GM18520 (cell line): Measurements from ENCODE around the gene SEMA7A.
A peak's percentile ranks its signal among the peaks of the same experiment; 100 is the strongest.
"Not testable (repeated sequence)": the region's sequence is repeated elsewhere in the genome, so short reads cannot be mapped to it uniquely, and the experiment has no call there.

Experiments used
- ATAC-seq: cut with Tn5 transposase; IDR thresholded peaks from one replicate; pipeline ENCODE4 v1.9.1; 2021; ENCODE audit not compliant: unreplicated experiment

Gene SEMA7A, protein sequence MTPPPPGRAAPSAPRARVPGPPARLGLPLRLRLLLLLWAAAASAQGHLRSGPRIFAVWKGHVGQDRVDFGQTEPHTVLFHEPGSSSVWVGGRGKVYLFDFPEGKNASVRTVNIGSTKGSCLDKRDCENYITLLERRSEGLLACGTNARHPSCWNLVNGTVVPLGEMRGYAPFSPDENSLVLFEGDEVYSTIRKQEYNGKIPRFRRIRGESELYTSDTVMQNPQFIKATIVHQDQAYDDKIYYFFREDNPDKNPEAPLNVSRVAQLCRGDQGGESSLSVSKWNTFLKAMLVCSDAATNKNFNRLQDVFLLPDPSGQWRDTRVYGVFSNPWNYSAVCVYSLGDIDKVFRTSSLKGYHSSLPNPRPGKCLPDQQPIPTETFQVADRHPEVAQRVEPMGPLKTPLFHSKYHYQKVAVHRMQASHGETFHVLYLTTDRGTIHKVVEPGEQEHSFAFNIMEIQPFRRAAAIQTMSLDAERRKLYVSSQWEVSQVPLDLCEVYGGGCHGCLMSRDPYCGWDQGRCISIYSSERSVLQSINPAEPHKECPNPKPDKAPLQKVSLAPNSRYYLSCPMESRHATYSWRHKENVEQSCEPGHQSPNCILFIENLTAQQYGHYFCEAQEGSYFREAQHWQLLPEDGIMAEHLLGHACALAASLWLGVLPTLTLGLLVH

DNA sequence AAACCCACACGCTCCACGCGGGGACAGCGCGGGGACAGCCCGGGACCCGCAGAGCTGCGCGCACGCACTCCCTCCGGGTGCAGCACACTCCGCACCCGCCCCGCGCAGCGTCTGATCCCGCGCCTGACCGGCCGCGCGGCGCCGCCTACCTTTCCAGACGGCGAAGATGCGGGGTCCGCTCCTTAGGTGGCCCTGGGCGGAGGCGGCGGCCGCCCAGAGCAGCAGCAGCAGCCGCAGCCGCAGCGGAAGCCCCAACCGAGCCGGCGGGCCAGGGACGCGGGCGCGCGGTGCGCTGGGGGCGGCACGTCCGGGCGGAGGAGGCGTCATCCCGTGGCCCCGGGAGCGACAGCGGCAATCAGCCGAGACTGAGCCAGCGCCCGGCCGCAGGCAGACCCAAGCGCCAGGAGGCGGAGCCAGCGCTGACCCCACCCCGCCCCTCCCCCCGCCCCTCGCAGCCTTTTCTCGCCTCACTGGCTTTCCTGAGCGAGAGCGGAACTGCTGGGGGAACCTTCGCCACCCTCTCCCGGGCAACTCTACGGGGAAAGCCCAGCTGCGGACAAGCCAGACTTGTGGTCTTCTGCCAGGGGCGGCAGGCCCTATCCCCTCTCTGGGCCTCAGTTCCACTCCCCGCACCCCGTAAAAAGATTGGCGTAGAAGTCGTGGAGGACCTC lies at the start of gene SEMA7A:
SEMA7A (minus strand) TSS at position 367 of the 671 bp plus-strand sequence; CDS start at position 327, 40 bp downstream.
- ATAC-seq: peak; percentile 52

DNA sequence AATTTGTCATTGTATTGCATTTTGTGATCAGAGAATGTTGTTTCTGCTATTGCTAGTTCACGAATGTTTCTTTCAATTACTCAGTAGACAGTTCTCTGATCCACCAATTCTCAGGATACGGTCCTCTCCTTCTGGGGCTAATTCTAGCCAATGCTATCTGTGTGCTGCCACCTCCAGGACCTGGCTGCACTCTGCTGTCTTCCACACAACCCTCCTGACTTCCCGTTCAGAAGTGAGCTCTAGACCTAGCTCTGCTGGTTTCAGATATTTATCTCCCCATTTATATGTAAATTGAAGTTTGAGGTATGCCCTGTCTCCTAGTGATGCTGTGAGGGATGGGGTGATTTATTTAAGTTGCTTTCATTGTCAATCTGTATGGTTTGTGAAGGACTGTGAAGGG lies 48.9 kb upstream of the SEMA7A start:
- no peak for ATAC-seq

- not testable (repeated sequence) for ATAC-seq
Observed at GRCh38 chr15:74480364-74480763, 46.6 kb upstream of the SEMA7A start.

DNA sequence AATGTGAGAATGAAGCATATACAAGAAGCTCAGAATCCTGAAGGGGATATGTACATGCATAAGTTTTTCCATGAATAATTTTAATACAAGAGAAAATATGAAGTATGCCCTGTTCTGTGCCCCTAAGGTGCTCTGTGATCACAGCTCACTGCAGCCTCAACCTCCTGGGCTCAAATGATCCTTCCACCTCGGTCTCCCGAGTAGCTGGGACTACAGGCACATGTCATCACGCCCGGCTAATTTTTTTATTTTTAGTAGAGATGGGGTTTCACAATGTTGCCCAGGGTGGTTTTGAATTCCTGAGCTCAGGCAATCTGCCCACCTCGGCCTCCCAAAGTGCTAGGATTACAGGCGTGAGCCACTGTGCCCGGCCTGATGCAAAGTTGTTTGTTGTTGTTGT lies 37.9 kb upstream of the SEMA7A start:
- ATAC-seq: not testable (repeated sequence)

DNA sequence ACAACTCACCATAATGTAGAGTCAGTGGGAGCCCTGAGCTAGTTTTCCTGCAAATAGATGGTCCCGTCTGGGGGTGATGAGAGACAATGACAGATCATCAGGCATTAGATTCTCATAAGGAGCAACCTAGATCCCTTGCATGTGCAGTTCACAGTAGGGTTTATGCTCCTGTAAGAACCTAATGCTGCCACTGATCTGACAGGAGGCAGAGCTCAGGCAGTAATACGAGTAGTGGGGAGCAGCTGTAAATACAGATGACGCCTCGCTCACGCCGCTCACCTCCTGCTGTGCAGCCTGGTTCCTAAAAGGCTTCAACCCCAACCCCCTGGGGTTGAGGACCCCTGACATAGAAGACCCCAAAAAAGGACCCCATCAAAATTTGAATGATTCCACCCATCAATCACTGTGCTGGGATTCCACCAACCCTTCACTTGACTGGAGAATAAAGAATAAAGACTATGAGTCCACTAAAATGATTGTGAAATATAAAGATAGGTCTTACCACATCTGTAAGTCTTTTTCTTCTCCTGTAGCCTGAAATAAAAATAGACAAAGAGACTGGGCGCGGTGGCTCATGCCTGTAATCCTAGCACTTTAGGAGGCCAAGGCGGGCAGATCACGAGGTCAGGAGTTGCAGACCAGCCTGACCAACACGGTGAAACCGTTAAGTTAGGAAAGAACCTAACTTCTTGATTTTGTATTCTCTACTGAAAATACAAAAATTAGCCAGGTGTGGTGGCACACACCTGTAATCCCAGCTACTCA lies 37.1 kb upstream of the SEMA7A start:
- no peak for ATAC-seq

GRCh38 chr15:74468341-74469032 lies 34.7 kb upstream of the SEMA7A start:
- ATAC-seq: no peak

- ATAC-seq: no peak
Observed at GRCh38 chr15:74466570-74466969, 32.8 kb upstream of the SEMA7A start.

DNA sequence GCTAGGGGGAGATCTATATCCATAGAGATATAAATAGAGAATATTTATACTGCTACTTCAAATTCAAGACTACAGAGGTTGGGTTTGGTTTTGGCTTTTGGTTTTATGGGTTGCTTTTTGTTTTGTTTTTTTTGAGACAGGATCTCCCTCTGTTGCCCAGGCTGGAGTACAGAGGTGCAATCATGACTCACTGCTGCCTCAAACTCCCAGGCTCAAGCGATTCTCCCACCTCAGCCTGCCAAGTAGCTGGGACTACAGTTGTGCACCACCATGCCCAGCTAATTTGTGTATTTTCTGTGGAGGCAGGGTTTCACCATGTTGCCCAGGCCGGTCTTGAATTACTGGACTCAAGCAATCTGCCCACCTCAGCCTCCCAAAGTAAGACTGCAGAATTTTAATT lies 31.1 kb upstream of the SEMA7A start:
- no peak for ATAC-seq

DNA sequence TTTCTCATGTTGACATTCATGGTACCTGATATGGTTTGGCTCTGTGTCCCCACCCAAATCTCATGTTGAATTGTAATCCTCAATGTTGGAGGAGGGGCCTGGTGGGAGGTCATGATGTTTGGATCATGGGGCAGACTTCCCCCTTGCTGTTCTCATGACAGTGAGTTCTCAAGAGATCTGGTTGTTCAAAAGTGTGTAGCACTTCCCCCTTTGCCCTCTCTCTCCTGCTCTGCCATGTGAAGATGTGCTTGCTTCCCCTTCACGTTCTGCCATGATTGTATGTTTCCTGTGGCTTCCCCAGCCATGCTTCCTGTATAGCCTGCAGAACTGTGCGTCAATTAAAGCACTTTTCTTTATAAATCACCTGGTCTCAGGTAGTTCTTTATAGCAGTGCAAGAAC lies 30.5 kb upstream of the SEMA7A start:
- ATAC-seq: no peak

- no peak for ATAC-seq
Observed at GRCh38 chr15:74463634-74464033, 29.9 kb upstream of the SEMA7A start.

DNA sequence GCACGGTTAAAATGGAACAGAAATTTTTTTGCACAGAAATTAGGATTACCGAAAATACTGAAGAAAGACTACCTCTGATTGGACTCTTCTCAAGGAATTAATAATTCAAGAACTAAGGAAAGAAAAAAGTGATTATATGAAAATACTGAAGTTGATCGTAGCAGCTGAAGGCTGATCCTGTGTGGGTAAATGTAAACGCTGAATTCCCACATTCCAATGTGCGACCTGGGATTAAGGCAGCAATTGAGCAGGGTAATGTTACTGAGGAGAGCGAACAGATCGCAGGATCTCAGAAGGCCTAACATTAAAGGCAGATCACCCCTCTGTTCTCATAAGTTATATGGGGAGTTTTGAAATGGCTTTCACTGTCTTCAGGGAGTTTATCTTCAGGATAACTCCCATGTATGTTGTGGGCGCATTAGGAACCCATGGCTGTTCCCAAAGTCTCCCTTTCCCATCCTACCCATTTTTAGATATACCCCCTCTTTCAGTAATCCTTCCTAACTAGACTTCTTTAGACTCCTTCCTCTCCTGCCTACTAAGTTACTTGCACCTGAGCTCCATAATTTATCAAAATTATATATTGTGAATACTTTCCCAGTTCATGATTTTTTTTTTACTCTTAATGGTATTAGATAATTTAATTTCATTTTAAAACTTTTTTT lies 28.2 kb upstream of the SEMA7A start:
- no peak for ATAC-seq

DNA sequence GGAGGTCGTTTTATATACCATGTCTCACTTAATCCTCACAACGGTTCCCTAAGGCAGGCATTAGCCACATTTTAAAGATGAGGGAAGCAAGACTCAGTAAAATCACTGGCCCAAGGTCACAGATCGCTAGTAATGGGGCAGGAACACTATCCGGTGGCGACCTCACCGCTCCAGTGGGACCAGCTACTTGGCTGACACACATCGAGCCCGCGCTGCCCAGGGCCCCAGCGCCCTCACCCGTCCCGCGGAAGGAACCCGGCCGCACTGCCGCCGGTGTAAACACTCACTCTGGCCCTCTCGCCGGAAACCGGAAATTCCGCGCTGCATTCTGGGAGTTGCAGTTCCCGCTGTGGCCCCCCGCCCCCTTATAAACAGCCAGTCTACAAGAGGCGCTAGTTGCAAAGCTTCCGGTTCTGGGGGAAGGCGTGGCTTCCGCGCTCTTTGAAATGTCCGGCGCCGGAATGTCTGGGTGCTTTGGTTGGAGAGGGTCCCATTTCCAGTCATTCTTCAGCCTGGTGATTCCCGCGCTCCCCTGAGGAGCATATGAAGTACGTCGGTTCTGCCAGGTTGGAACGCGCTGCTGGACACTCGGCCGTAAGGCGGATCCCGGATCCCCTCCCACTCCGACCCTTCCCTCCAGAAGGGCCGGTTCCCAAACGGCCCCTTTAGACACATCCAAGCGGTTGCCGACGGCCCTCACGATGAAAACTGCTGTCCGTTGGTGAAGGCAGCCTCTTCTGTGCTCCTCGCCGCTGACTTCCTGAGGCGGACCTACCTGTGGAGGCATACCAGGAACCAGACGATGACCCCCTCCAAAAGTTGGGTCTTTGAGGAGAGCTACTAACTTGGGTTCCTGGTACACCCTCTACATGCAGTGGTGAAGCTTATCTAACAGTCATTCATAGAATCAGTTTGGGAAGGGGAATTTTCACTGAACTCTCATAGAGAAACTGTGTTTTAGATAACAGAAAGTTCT lies 27.4 kb upstream of the SEMA7A start, which contains the start of gene UBL7:
UBL7 (minus strand) TSS at position 290 of the 976 bp plus-strand sequence. CDS start 2,293 bp downstream, outside the sequence.
- peak; percentile 62 for ATAC-seq

DNA sequence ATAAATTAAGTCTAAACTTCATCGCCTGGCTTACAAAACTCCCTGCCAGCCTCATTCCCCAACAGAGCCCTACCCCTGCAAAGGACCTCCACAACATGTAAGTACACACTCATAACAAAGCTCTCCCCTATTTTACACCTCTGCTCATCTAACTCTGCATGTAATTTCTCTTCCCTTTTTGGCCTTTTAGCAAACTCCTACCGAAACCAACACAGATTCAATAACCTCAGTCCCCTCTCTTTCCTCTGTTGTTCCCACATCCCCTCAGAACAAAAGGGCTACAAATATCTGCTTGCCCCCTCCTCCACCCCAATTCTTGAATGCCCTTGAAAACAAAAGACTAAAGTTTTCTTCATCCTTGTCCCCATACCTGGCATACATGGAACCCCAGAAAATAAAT lies 26.5 kb upstream of the SEMA7A start:
- ATAC-seq: no peak

GRCh38 chr15:74459798-74460197 lies 26.0 kb upstream of the SEMA7A start:
- ATAC-seq: not testable (repeated sequence)

GRCh38 chr15:74458473-74458872 lies 24.7 kb upstream of the SEMA7A start:
- ATAC-seq: no peak

DNA sequence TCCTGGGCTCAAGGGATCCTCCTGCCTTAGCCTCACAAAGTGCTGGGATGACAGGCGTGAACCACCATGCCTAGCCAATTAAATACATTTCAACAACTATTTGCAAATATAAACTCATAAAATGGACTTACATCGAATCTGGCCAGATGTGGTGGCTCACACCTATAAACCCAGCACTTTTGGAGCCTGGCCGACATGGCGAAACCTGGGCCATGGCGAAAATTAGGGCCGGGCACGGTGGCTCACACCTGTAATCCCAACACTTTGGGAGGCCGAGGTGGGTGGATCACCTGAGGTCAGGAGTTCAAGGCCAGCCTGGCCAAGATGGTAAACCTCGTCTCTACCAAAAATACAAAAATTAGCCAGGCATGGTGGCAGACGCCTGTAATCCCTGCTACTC lies 23.3 kb upstream of the SEMA7A start:
- ATAC-seq: not testable (repeated sequence)

DNA sequence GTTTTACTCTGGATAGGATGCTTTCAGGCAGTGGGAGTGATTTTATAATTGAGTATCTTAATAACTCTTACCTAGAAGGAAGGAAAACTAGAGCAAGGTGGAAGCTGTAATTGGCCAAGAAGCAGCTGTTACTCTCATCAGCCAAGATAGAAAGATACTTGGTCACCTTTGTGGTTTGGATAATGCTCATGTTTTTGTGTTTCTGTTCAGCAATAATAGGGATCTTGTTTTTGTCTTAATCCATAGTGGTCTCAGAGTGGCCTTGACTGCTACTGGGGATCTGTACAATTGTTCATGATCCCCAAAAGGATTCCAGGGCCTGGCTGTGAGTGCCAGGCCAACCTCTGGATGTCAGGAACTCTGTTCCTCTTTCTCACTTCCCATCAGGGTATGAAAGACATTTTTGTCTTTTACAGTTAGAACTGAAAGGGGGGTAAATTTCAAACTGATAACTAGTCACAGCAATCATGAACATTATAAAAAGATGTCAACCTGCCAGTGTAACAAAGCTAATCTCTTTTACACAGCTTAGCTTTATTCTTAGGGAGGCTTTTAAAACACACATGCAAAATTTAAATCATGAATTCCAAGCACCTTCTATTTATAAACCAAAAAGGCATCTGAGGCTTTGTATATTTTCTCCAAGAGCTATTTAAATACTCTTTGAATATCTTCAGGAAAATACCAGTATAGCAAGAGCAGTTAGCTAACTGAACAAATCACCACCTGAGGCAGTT lies 21.2 kb upstream of the SEMA7A start:
- no peak for ATAC-seq
